ENCODE results near the gene PDLIM3. TPM values are rescaled to one million over a fixed set of nuclear protein-coding genes. Genes with fewer than 3 reads are reported as not detected.

Gene PDLIM3
- total and polyA plus RNA-seq, 2 of the 13 experiments (the other 11 are each of a cell fraction or from before 2014, with no cell fraction given) = 5.9 to 14.0 TPM

DNA sequence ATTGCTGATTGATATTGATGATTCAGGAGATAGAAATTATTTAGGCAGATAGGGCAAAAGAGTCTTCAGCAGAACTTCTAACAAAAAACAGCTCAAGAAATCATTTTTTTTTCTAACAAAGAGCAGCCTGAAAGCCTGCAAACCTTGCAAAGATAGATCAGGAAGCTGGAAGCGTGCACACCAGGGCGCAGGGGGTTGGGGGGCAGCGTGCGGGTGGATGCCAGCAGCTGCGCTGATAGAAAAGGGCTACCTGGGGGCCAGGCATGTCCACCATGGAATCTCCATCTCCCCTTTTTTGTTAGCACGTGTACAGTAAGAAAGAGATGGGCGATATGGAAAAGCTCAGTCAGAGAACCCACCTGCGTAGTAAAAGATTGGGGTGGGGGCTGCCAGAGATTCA is 62.1 kb downstream of the PDLIM3 start:
- no peak for ATAC-seq
- 84% methylated on average over 8 of the region's 8 CpGs for WGBS (ENCODE audit: low lambda C conversion rate)
- DNase-seq (ENCODE audit: low spot score) = no peak
- H4K20me1 ChIP-seq (ENCODE audit: insufficient read depth, low read length) = no peaks in the 10 kb centered on the region
- POLR2A ChIA-PET = no interaction called here
- H3K79me2 ChIP-seq (ENCODE audit: insufficient read depth, low read length) = no peaks in the 10 kb centered on the region
- H3K4me3 ChIP-seq (replicated peaks in 1 of 3; ENCODE audit: insufficient read depth in 1 of 3, low read depth in 2 of 3, low read length in 3 of 3) = no peak overlapping the region
- no peak overlapping the region for H3K27ac ChIP-seq (ENCODE audit: extremely low read length, insufficient read depth, low read length)
- peaks cover 12% of the 10 kb centered on the region for H3K4me1 ChIP-seq (ENCODE audit: insufficient read depth, low read length)
- TF ChIP-seq JUND (CRISPR knock-in tag; IDR thresholded peaks at IDR 0.05) (no peak), SRSF1 (optimal IDR thresholded peaks at IDR 0.05; ENCODE audit: low read depth, low read length) (no peak), STAG1 (CRISPR knock-in tag; IDR thresholded peaks at IDR 0.05) (no peak), ADNP (CRISPR knock-in tag; IDR thresholded peaks at IDR 0.05) (no peak), RFXANK (CRISPR knock-in tag; IDR thresholded peaks at IDR 0.05) (no peak), RERE (CRISPR knock-in tag; IDR thresholded peaks at IDR 0.05; ENCODE audit: low read depth) (no peak), HINFP (CRISPR knock-in tag; IDR thresholded peaks at IDR 0.05; ENCODE audit: low read depth) (no peak)
- H2AFZ ChIP-seq (ENCODE audit: low read length) = no peak overlapping the region
- H3K36me3 ChIP-seq (replicated peaks in 1 of 2; ENCODE audit: control insufficient read depth in 1 of 2, insufficient read depth in 2 of 2, low read length in 2 of 2) = no peaks in the 10 kb centered on the region
- H3K9ac ChIP-seq (ENCODE audit: insufficient read depth, low read depth, low read length) = no peak overlapping the region
- intact Hi-C loops (cut with micrococcal nuclease; ENCODE audit: unreplicated experiment) (loop anchor here (5.0 kb wide), 1 partner anchor 39 kb away; no protein-coding TSS in a partner anchor), in situ Hi-C loops (cut with HindIII; ENCODE audit: extremely low pct_ligation_motif_present, low pct_unique_long_range_greater_than_20kb) (loop anchor here (25.0 kb wide), 1 partner anchor 564 kb away; no protein-coding TSS in a partner anchor)
- CTCF ChIA-PET (ENCODE audit: low intra/inter-chr PET ratio, low total read pairs) = interaction anchor here (3.2 kb wide), 1 partner anchor 125 kb away, joined by 31 read pairs; no protein-coding TSS in a partner anchor
- FAIRE-seq = no peak
- H3K27me3 ChIP-seq (ENCODE audit: control insufficient read depth in 1 of 2, insufficient read depth in 2 of 2, low read length in 2 of 2) = peaks cover 1 to 59% of the 10 kb centered on the region in 2 experiments; a peak in 3 of 5 replicates
- no peaks in the 10 kb centered on the region for H3K9me3 ChIP-seq (ENCODE audit: low read length)
- no peak overlapping the region for H3K4me2 ChIP-seq (ENCODE audit: low read depth, low read length)
- no TSS peak for BruUV-seq (replicated peaks)
